SK-N-SH (cell line): ENCODE measurements around the gene GULP1. TPM values are rescaled to one million over a fixed set of nuclear protein-coding genes. Genes with fewer than 3 reads are reported as not detected.

Experiments
- CTCF ChIA-PET: fragments of 300-600, 350-600 bp; formaldehyde crosslinking; extraction: SDS; loops from one replicate; lab custom pipeline; 2021; lab: Yijun Ruan, JAX
- POLR2A ChIA-PET: fragments of 350-600 bp; sonication (Branson Sonifier 250); formaldehyde crosslinking; extraction: SDS; loops from one replicate; lab custom pipeline; 2020; ENCODE audit warnings: antibody characterized with exemption, inconsistent platforms; lab: Yijun Ruan, JAX
- DNase-seq: peaks from one replicate; pipeline ENCODE4 v3.0.0; 2012
- H2AFZ ChIP-seq: fragments of 200-600 bp; sonication (generic); 2 replicates; pipeline ENCODE4 v1.8.1; 2016; ENCODE audit warnings: antibody characterized with exemption, mild to moderate bottlenecking, low read depth
- H3F3A ChIP-seq: fragments of 200-600 bp; sonication (generic); replicated peaks from 2 replicates; pipeline ENCODE3; 2016; ENCODE audit warnings: antibody characterized with exemption, mild to moderate bottlenecking; ENCODE audit not compliant: insufficient read depth
- H3K27ac ChIP-seq, 2 experiments: fragments of 200-500 bp in 1 of 2; fragments of 200-600 bp in 1 of 2; sonication (Bioruptor generic) in 1 of 2; sonication (generic), shearing (Covaris generic) in 1 of 2; 2 replicates each; pipeline versions ENCODE4 v1.5.1 to v1.6.1; 2014 to 2016; ENCODE audit warnings: low read depth in 2 of 2, inconsistent platforms in 1 of 2, low read length in 1 of 2, mild to moderate bottlenecking in 1 of 2, mixed read lengths in 1 of 2
- H3K27me3 ChIP-seq: fragments of 200-600 bp; sonication (generic), shearing (Covaris generic); 2 replicates; pipeline ENCODE4 v1.6.1; 2016; ENCODE audit warnings: mixed run types; ENCODE audit not compliant: insufficient read depth
- H3K36me3 ChIP-seq, 2 experiments: fragments of 200-500 bp in 1 of 2; fragments of 200-600 bp in 1 of 2; sonication (Bioruptor generic) in 1 of 2; sonication (generic) in 1 of 2; replicated peaks in 1 of 2; 2 replicates each; pipeline versions ENCODE3 to v1.5.1; 2014 to 2016; ENCODE audit warnings: low read length in 1 of 2, mild to moderate bottlenecking in 1 of 2; ENCODE audit not compliant: insufficient read depth in 2 of 2, control insufficient read depth in 1 of 2
- H3K4me1 ChIP-seq, 2 experiments: fragments of 200-500 bp in 1 of 2; fragments of 200-600 bp in 1 of 2; sonication (Bioruptor generic) in 1 of 2; sonication (generic), shearing (Covaris generic) in 1 of 2; 2 replicates each; pipeline versions ENCODE4 v1.5.1 to v1.6.1; 2014 to 2016; ENCODE audit warnings: low read depth in 1 of 2, low read length in 1 of 2, mixed run types in 1 of 2; ENCODE audit not compliant: insufficient read depth in 2 of 2, control insufficient read depth in 1 of 2
- H3K4me2 ChIP-seq: fragments of 200-600 bp; sonication (generic), shearing (Covaris generic); 2 replicates; pipeline ENCODE4 v1.6.1; 2017; ENCODE audit warnings: mixed run types
- H3K4me3 ChIP-seq, 2 experiments: fragments of 200-500 bp in 1 of 2; fragments of 200-600 bp in 1 of 2; sonication (Bioruptor generic) in 1 of 2; sonication (generic), shearing (Covaris generic) in 1 of 2; 2 replicates each; pipeline versions ENCODE4 v1.5.1 to v1.8.1; 2014 to 2016; ENCODE audit warnings: low read depth in 2 of 2, inconsistent platforms in 1 of 2, low read length in 1 of 2, mild to moderate bottlenecking in 1 of 2, mixed read lengths in 1 of 2, moderate library complexity in 1 of 2
- H3K79me2 ChIP-seq: fragments of 200-600 bp; sonication (generic); 2 replicates; pipeline ENCODE4 v1.8.1; 2017; ENCODE audit warnings: mild to moderate bottlenecking; ENCODE audit not compliant: insufficient read depth
- H3K9ac ChIP-seq: fragments of 200-600 bp; sonication (generic); 2 replicates; pipeline ENCODE4 v1.6.1; 2017; ENCODE audit warnings: mixed run types
- H3K9me2 ChIP-seq: fragments of 200-600 bp; sonication (generic); 2 replicates; pipeline ENCODE4 v1.6.1; 2017; ENCODE audit warnings: mixed run types
- H3K9me3 ChIP-seq: fragments of 200-600 bp; sonication (generic); 2 replicates; pipeline ENCODE4 v1.6.1; 2017; ENCODE audit warnings: mixed run types, mild to moderate bottlenecking, moderate library complexity
- H4K20me1 ChIP-seq: fragments of 200-600 bp; sonication (generic); 2 replicates; pipeline ENCODE4 v1.6.1; 2017; ENCODE audit warnings: mild to moderate bottlenecking, mixed run types; ENCODE audit not compliant: insufficient read depth
- CHD2 ChIP-seq: fragments of 150-350 bp; IDR thresholded peaks from 2 replicates; pipeline ENCODE4 v1.6.1; 2018; ENCODE audit warnings: low read length; ENCODE audit not compliant: partially characterized antibody
- CTCF ChIP-seq: fragments of 200-600 bp; sonication (generic); IDR thresholded peaks from 2 replicates; pipeline ENCODE4 v1.6.1; 2017; ENCODE audit warnings: antibody characterized with exemption, mild to moderate bottlenecking, moderate library complexity
- EP300 ChIP-seq, 2 experiments: IDR thresholded peaks; 2 replicates each; pipeline versions ENCODE4 v1.4.0 to v1.6.1; 2012; ENCODE audit warnings: borderline replicate concordance in 1 of 2, low read depth in 1 of 2, low read length in 1 of 2
- FOSL2 ChIP-seq: IDR thresholded peaks from 2 replicates; pipeline ENCODE4 v1.4.0; 2012; ENCODE audit warnings: low read depth, mild to moderate bottlenecking, moderate library complexity, borderline replicate concordance
- FOXM1 ChIP-seq: IDR thresholded peaks from 2 replicates; pipeline ENCODE4 v1.4.0; 2012; ENCODE audit warnings: low read depth, mild to moderate bottlenecking
- GABPA ChIP-seq: IDR thresholded peaks from 2 replicates; pipeline ENCODE4 v1.4.0; 2012; ENCODE audit warnings: low read depth, mild to moderate bottlenecking
- GATA2 ChIP-seq: sonication (generic); formaldehyde crosslinking; IDR thresholded peaks from 2 replicates; pipeline ENCODE4 v1.5.0; 2020; ENCODE audit warnings: mild to moderate bottlenecking, missing genetic modification reagents
- JUND ChIP-seq: IDR thresholded peaks from 2 replicates; pipeline ENCODE4 v1.4.0; 2012
- MXI1 ChIP-seq: IDR thresholded peaks from 2 replicates; pipeline ENCODE4 v1.6.1; 2012; ENCODE audit warnings: mild to moderate bottlenecking, low read depth, low read length, improper control_type of control experiment
- NFIC ChIP-seq: IDR thresholded peaks from 2 replicates; pipeline ENCODE4 v1.4.0; 2012; ENCODE audit warnings: borderline replicate concordance
- NRF1 ChIP-seq: IDR thresholded peaks from 2 replicates; pipeline ENCODE4 v1.6.1; 2012; ENCODE audit warnings: low read depth, mild to moderate bottlenecking, low read length
- PBX3 ChIP-seq: IDR thresholded peaks from 2 replicates; pipeline ENCODE4; 2012
- POLR2AphosphoS5 ChIP-seq: IDR thresholded peaks from 2 replicates; pipeline ENCODE4 v1.6.1; 2012; ENCODE audit warnings: low read depth, low read length
- SIN3A ChIP-seq: IDR thresholded peaks from 2 replicates; pipeline ENCODE4 v1.6.1; 2012; ENCODE audit warnings: low read depth, mild to moderate bottlenecking, low read length, moderate library complexity, borderline replicate concordance
- TEAD4 ChIP-seq: IDR thresholded peaks from 2 replicates; pipeline ENCODE4 v1.4.0; 2012; ENCODE audit warnings: mild to moderate bottlenecking, borderline replicate concordance; ENCODE audit not compliant: insufficient read depth
- USF1 ChIP-seq: IDR thresholded peaks from 2 replicates; pipeline ENCODE4 v1.4.0; 2012; ENCODE audit warnings: low read depth, borderline replicate concordance
- USF2 ChIP-seq: fragments of 150-350 bp; IDR thresholded peaks from 2 replicates; pipeline ENCODE4 v1.6.1; 2017; ENCODE audit warnings: antibody characterized with exemption, low read length, low read depth, borderline replicate concordance
- ZBTB33 ChIP-seq: IDR thresholded peaks from 2 replicates; pipeline ENCODE4 v1.4.0; 2012; ENCODE audit warnings: low read depth, borderline replicate concordance
- WGBS: methylation state at CpG from one replicate; pipeline ENCODE4 v1.1.6; 2017; ENCODE audit warnings: low lambda C conversion rate; 5-methylcytosine and 5-hydroxymethylcytosine counted together
- polyA plus RNA-seq, 3 experiments: library from polyadenylated mRNA; depleted of rRNA; stranded (reverse); fragments of >200 nt; gene quantifications; 2 replicates each; pipeline ENCODE4 v1.2.3, GENCODE V29; 2012
- TF ChIP-seq, protein P1 (sequence below): fragments of 150-350 bp; IDR thresholded peaks from 2 replicates; pipeline ENCODE4 v1.6.1; 2016; ENCODE audit warnings: mild to moderate bottlenecking, low read depth, low read length
- TF ChIP-seq, protein P2 (sequence below): IDR thresholded peaks from 2 replicates; pipeline ENCODE4 v1.4.0; 2012; ENCODE audit warnings: low read depth

The GULP1 gene
- polyA plus RNA-seq, 1 of the 3 experiments (the other 2 are of a cell fraction), result 33.8 TPM

- peaks cover 9% of the 10 kb centered on the region; the same call in 1 of the 2 replicates for H3K79me2 ChIP-seq
- no peak for TF ChIP-seq NFIC
- no peak for TF ChIP-seq FOXM1
- TF ChIP-seq FOSL2, result no peak
- TF ChIP-seq MXI1, result no peak
- TF ChIP-seq EP300 (IDR thresholded peaks at IDR 0.05; ENCODE audit: borderline replicate concordance in 1 of 2, low read depth in 1 of 2, low read length in 1 of 2), result no peak
- no peak for TF ChIP-seq GABPA
- no peak for TF ChIP-seq SIN3A
- TF ChIP-seq, protein P1, sequence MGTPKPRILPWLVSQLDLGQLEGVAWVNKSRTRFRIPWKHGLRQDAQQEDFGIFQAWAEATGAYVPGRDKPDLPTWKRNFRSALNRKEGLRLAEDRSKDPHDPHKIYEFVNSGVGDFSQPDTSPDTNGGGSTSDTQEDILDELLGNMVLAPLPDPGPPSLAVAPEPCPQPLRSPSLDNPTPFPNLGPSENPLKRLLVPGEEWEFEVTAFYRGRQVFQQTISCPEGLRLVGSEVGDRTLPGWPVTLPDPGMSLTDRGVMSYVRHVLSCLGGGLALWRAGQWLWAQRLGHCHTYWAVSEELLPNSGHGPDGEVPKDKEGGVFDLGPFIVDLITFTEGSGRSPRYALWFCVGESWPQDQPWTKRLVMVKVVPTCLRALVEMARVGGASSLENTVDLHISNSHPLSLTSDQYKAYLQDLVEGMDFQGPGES, result no peak
- no peak for TF ChIP-seq CHD2
- TF ChIP-seq, protein P2, sequence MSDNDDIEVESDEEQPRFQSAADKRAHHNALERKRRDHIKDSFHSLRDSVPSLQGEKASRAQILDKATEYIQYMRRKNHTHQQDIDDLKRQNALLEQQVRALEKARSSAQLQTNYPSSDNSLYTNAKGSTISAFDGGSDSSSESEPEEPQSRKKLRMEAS, result no peak
- H3K4me2 ChIP-seq, result no peak overlapping the region
Measured at GRCh38 chr2:188526701-188527100, 235.0 kb downstream of the GULP1 start.

DNA sequence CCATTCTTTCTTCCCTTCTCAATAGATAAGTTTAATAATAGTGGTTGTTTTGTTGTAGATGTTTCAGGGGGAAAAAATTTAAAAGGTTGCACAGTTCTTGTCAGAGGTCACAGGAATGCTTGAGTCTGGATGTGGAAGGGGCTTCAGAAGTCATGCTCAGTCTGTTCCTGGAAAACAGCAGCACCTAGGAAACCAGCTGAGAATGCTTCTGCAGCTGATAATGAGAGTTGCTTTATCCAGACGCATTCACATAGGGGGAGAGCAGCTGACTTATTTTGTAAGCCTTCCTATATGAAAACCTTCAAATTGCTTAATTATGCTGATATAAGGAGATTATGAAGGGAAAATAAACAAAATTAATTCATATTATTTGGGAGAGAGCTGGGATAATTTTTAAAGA, 235.5 kb downstream of the GULP1 start:
- DNase-seq, result no peak
- Histone ChIP-seq H2AFZ (no peak overlapping the region), H4K20me1 (no peaks in the 10 kb centered on the region), H3F3A (peaks cover 22% of the 10 kb centered on the region), H3K9me3 (peaks cover 10% of the 10 kb centered on the region; the same call in 1 of the 2 replicates), H3K4me1 (peaks cover 21 to 24% of the 10 kb centered on the region in 2 experiments; a peak in 2 of 4 replicates), H3K9ac (no peak overlapping the region), H3K79me2 (peaks cover 9% of the 10 kb centered on the region; the same call in 1 of the 2 replicates), H3K36me3 (peaks cover 12 to 30% of the 10 kb centered on the region in 2 experiments), H3K27ac (peak overlapping the region in 1 of 2 experiments; percentile 67; a peak in 2 of 4 replicates), H3K4me2 (no peak overlapping the region), H3K9me2 (no peaks in the 10 kb centered on the region), H3K27me3 (no peaks in the 10 kb centered on the region), H3K4me3 (no peak overlapping the region)
- POLR2A ChIA-PET, result no interaction called here
- no peak for TF ChIP-seq MXI1
- no peak for TF ChIP-seq NRF1
- no peak for TF ChIP-seq GATA2 (CRISPR knock-in tag)
- no peak for TF ChIP-seq GABPA
- no peak for TF ChIP-seq USF1
- TF ChIP-seq TEAD4, result no peak
- no peak for TF ChIP-seq POLR2AphosphoS5
- no peak for TF ChIP-seq JUND
- no peak for TF ChIP-seq PBX3
- TF ChIP-seq CTCF, result no peak
- no peak for TF ChIP-seq ZBTB33
- TF ChIP-seq USF2, result no peak
- CTCF ChIA-PET, result interaction anchor here (0.9 to 5.7 kb wide), 5 partner anchors 13 to 1029 kb away, joined by 4 to 38 read pairs (median 5); no protein-coding TSS in a partner anchor
- 82% methylated on average over 1 of the region's 1 CpG for WGBS

More at GRCh38 chr2:188526701-188527100, 235.0 kb downstream of the GULP1 start:
- peaks cover 12 to 25% of the 10 kb centered on the region in 2 experiments for H3K36me3 ChIP-seq
- H3K9me3 ChIP-seq, result peaks cover 10% of the 10 kb centered on the region; the same call in 1 of the 2 replicates
- no peak overlapping the region for H3K9ac ChIP-seq
- ChIA-PET CTCF (interaction anchor here (0.9 to 5.7 kb wide), 5 partner anchors 14 to 1028 kb away, joined by 5 to 38 read pairs (median 9); no protein-coding TSS in a partner anchor), POLR2A (no interaction called here)
- no peak overlapping the region for H2AFZ ChIP-seq
- no peaks in the 10 kb centered on the region for H4K20me1 ChIP-seq
- H3K9me2 ChIP-seq, result no peaks in the 10 kb centered on the region
- H3K27me3 ChIP-seq, result no peaks in the 10 kb centered on the region
- H3F3A ChIP-seq, result peaks cover 22% of the 10 kb centered on the region
- H3K4me1 ChIP-seq, result peaks cover 21 to 24% of the 10 kb centered on the region in 2 experiments; a peak in 2 of 4 replicates
- peak overlapping the region in 1 of 2 experiments; percentile 67; a peak in 2 of 4 replicates for H3K27ac ChIP-seq
- H3K4me3 ChIP-seq, result no peak overlapping the region
- no peak for DNase-seq
